HUES48 (cell line): Measurements from ENCODE around the gene TCAIM.
"Not testable (repeated sequence)": the region's sequence is repeated elsewhere in the genome, so short reads cannot be mapped to it uniquely, and the experiment has no call there.

Experiments used
- H3K27ac ChIP-seq: one replicate; pipeline ENCODE4 v1.7.0; 2013; ENCODE audit warnings: low read depth, low read length, inconsistent platforms
- H3K27me3 ChIP-seq: 2 replicates; pipeline ENCODE4 v1.6.1; 2013; ENCODE audit warnings: mild to moderate bottlenecking, low read length; ENCODE audit not compliant: control insufficient read depth, insufficient read depth
- H3K36me3 ChIP-seq: 2 replicates; pipeline ENCODE4 v1.6.1; 2013; ENCODE audit warnings: low read length; ENCODE audit not compliant: control insufficient read depth, insufficient read depth
- H3K4me1 ChIP-seq: 2 replicates; pipeline ENCODE4 v1.6.1; 2013; ENCODE audit warnings: mild to moderate bottlenecking, low read length; ENCODE audit not compliant: control insufficient read depth, insufficient read depth
- H3K4me3 ChIP-seq: 2 replicates; pipeline ENCODE4 v1.5.1; 2013; ENCODE audit warnings: mild to moderate bottlenecking, low read depth, low read length
- H3K9ac ChIP-seq: 2 replicates; pipeline ENCODE4 v1.6.1; 2013; ENCODE audit warnings: mild to moderate bottlenecking, low read depth, low read length, moderate library complexity
- H3K9me3 ChIP-seq: 2 replicates; pipeline ENCODE4 v1.6.1; 2013; ENCODE audit warnings: low read length; ENCODE audit not compliant: control insufficient read depth, insufficient read depth

TCAIM gene

GRCh38 chr3:44416031-44417030 lies 77.8 kb downstream of the TCAIM start:
- Histone ChIP-seq H3K4me3 (no peak overlapping the region), H3K4me1 (no peaks in the 10 kb centered on the region), H3K36me3 (no peaks in the 10 kb centered on the region), H3K9ac (no peak overlapping the region), H3K9me3 (no peaks in the 10 kb centered on the region), H3K27ac (no peak overlapping the region), H3K27me3 (no peaks in the 10 kb centered on the region)

DNA sequence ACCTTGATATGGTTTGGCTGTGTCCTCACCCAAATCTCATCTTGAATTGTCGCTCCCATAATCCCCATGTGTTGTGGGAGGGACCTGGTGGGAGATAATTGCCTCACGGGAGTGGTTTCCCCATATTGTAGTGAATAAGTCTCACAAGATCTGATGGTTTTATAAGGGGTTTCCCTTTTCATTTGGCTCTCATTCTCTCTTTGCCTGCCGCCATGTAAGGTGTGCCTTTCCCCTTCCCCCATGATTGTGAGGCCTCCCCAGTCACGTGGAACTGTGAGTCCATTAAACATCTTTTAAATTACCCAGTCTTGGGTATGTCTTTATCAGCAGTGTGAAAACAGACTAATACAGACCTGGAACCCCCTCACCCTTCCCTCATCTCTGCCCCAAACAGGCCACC lies 79.6 kb downstream of the TCAIM start:
- not testable (repeated sequence) for H3K4me1 ChIP-seq, H3K9ac ChIP-seq, H3K9me3 ChIP-seq, H3K27ac ChIP-seq, H3K36me3 ChIP-seq, H3K27me3 ChIP-seq, H3K4me3 ChIP-seq

- Histone ChIP-seq H3K9me3 (no peaks in the 10 kb centered on the region), H3K27me3 (no peaks in the 10 kb centered on the region), H3K36me3 (no peaks in the 10 kb centered on the region), H3K4me1 (no peaks in the 10 kb centered on the region), H3K4me3 (no peak overlapping the region), H3K9ac (no peak overlapping the region), H3K27ac (no peak overlapping the region)
These were observed 80.0 kb downstream of the TCAIM start for GRCh38 chr3:44418549-44418948.

DNA sequence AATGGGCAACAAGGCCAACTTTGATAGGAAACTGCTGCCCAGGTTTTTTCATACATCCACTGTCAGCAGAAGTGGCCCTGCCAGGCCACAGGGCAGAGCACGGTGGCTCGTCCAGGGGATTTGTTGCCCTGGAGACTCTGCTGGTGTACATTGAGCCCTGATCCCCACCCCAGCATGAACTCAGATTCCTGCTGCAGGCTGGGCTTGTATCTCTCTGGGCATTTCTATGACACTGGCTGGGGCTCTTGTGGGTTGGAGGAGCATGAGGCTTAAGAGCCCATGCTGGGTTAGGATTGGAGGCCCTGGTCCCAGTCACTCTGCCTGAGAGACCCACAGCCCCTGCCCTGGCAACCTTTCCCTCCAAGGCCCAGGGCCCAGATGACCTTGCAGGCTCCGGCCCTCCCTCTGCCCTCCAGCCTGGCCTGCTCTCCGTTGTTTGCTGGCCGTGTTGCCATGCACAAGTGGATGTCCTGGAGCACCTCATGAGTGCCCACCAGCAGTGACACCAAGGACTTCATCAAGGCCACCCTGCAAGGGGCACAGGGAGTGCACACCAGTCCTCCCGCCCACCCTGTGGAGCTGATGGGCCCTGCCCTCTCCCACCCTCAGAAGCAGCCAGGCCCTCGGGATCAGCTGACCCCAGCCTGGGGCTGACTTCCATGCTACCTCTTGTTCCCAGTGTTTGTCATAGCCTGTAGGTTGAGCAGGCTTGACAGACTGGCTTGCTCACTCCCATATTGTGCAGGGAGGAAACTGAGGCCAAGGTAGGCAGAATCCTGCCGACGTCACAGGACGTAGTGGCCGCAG lies 80.8 kb downstream of the TCAIM start:
- H3K27ac ChIP-seq = no peak overlapping the region
- H3K4me3 ChIP-seq = no peak overlapping the region
- no peaks in the 10 kb centered on the region for H3K27me3 ChIP-seq
- no peaks in the 10 kb centered on the region for H3K4me1 ChIP-seq
- no peaks in the 10 kb centered on the region for H3K9me3 ChIP-seq
- no peak overlapping the region for H3K9ac ChIP-seq
- H3K36me3 ChIP-seq = no peaks in the 10 kb centered on the region

DNA sequence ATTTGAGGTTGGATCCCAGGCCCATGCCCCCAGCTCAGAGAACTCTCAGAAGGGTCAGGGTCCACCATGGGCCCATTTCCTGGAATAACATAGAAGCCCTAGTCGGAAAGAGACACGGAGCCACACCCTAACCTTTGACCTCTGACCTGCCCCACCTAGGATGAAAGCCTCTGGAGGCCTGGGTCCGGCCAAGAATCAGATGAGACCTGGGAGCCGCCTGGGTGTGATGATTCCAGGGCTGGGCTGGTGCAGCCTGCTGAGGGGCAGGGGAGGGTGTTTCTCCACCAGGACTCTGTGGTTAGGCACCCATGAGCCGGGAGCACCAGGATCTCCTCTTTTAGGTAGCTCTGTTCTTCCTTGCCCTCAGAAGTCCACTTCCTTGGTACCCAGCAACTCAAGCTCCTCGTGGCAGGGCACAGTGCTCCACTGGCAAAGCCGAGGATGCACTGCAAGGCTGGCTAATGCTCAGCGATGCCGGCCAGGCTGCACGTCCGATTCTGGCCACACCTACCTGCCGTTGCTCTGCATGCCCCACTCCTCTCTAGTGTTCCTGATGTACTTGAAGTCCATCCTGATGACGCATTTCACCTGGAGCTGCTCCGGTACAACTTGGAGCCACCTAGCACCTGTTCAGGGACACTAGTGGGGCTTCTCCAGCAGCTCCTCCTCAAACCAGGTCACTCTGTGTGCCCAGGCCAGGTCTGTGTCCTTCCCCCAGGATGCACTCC lies 81.5 kb downstream of the TCAIM start:
- Histone ChIP-seq H3K27me3 (no peaks in the 10 kb centered on the region), H3K36me3 (no peaks in the 10 kb centered on the region), H3K9me3 (no peaks in the 10 kb centered on the region), H3K9ac (no peak overlapping the region), H3K4me3 (no peak overlapping the region), H3K27ac (no peak overlapping the region), H3K4me1 (no peaks in the 10 kb centered on the region)

GRCh38 chr3:44420676-44421075 lies 82.1 kb downstream of the TCAIM start:
- Histone ChIP-seq H3K27me3 (no peaks in the 10 kb centered on the region), H3K4me1 (no peaks in the 10 kb centered on the region), H3K9me3 (no peaks in the 10 kb centered on the region), H3K9ac (no peak overlapping the region), H3K27ac (no peak overlapping the region), H3K36me3 (no peaks in the 10 kb centered on the region), H3K4me3 (no peak overlapping the region)

DNA sequence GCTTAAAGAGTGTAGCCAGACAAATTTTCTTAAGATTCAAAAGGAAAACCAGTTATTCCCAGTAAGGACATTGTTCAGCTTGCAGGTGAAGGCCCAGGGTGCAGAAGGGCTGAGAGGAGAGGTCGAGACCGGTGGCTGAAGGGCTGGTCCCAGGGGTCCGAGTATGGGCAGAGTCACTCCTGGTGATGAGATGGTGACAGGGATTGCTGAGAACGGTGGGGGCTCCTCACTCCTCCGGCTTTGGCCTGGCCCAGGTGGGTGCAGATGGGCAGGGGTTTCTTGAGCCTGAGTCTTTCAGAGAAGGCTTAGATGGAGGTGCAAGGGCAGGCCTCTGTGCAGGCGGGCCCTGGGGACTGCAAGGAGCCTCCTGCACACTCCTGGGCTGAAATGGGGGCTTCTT lies 82.7 kb downstream of the TCAIM start:
- Histone ChIP-seq H3K27ac (no peak overlapping the region), H3K9me3 (no peaks in the 10 kb centered on the region), H3K27me3 (no peaks in the 10 kb centered on the region), H3K36me3 (no peaks in the 10 kb centered on the region), H3K4me1 (no peaks in the 10 kb centered on the region), H3K4me3 (no peak overlapping the region), H3K9ac (no peak overlapping the region)

DNA sequence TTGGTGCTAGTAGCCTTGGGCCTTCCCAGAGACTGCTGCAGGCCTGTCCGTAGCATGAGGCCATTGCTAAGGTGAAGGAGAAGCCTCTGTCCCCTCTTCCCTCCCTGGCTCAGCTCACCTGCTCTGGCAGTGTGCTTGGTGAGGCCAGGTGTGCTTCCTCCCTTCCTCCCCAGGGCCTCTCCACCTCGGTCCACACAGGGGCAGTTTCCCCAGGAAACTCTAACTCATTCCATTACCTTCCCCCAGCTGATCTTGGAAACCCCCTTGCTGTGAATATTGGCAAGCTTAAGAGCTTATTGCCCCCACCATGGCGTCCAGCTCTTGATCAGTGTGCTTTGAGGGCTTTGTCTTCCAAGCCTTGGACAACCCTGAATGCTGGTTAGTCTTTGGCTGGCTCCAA lies 86.2 kb downstream of the TCAIM start:
- no peak overlapping the region for H3K4me3 ChIP-seq
- H3K9ac ChIP-seq = no peak overlapping the region
- H3K27ac ChIP-seq = no peak overlapping the region
- H3K4me1 ChIP-seq = no peaks in the 10 kb centered on the region
- H3K9me3 ChIP-seq = no peaks in the 10 kb centered on the region
- H3K36me3 ChIP-seq = no peaks in the 10 kb centered on the region
- no peaks in the 10 kb centered on the region for H3K27me3 ChIP-seq

- Histone ChIP-seq H3K27me3 (no peaks in the 10 kb centered on the region), H3K9me3 (no peaks in the 10 kb centered on the region), H3K9ac (no peak overlapping the region), H3K4me3 (no peak overlapping the region), H3K36me3 (no peaks in the 10 kb centered on the region), H3K27ac (no peak overlapping the region), H3K4me1 (no peaks in the 10 kb centered on the region)
These were observed 89.1 kb downstream of the TCAIM start for GRCh38 chr3:44427683-44428082.

- Histone ChIP-seq H3K9ac (no peak overlapping the region), H3K36me3 (no peaks in the 10 kb centered on the region), H3K9me3 (no peaks in the 10 kb centered on the region), H3K4me3 (no peak overlapping the region), H3K27ac (no peak overlapping the region), H3K27me3 (no peaks in the 10 kb centered on the region), H3K4me1 (no peaks in the 10 kb centered on the region)
These were observed 90.3 kb downstream of the TCAIM start for GRCh38 chr3:44428910-44429309.
